NCI-H2171 (cell line): ENCODE data around the gene SNX25.
"Not testable (repeated sequence)": the region's sequence is repeated elsewhere in the genome, so short reads cannot be mapped to it uniquely, and the experiment has no call there.

ENCODE experiments used
- DNase-seq: peaks from one replicate; lab custom pipeline; 2025; lab: John Stamatoyannopoulos, UW

Gene SNX25

DNA sequence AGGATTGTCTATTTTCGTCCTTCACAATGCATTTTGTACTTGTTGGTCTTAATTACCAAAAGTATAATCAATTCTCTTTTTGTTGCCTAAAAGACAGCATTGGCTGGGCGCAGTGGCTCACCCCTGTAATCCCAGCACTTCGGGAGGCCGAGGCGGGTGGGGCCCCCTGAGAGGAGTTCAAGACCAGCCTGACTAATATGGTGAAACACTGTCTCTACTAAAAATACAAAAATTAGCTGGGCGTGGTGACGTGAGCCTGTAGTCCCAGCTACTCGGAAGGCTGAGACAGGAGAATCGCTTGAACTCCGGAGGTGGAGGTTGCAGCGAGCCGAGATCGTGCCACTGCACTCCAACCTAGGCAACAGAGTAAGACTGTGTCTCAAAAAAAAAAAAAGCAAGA, 4.3 kb upstream of the SNX25 start:
- DNase-seq, result not testable (repeated sequence)

DNA sequence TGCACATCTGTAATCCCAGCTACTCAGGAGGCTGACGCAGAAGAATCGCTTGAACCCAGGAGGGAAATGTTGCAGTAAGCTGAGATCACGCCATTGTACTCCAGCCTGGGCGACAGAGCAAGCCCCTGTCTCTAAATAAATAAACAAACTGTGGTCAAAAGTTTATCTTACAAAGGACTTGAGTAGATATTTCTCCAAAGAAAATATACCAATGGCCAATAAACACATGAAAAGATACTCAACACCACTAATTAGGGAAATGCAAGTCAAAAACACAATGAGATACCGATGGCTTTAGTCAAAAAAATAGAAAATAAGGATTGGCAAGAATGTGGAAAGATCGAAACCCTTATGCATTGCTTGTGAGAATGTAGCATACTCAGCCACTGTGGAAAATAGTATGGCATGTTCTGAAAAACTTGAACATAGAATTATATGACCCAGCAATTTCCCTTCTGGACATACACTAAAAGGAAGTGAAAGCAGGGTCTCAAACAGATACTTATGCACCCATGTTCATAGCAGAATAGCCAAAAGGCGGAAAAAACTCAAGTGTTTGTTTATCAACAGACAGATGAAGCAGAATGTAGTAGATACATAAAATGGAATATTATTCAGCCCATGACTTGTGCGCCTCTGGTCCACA, 3.6 kb upstream of the SNX25 start:
- DNase-seq, result no peak

DNA sequence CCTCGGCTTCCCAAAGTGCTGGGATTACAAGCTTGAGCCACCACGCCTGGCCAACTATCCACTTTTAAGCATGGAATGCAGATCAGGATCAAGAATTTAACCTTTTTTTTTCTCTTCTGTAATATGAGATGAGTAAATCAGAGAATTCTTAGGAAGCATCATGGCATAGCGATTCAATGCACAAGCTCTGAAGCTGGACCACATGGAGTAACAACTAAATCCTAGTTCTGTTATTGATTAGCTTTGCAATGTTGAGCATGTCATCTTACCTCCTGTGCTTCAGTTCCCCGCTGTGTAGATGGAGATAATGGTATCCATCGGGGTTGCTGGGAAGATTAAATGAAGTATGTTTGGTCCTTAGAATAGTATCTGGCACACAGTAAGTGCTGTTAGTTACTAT, 1.9 kb upstream of the SNX25 start:
- no peak for DNase-seq

DNA sequence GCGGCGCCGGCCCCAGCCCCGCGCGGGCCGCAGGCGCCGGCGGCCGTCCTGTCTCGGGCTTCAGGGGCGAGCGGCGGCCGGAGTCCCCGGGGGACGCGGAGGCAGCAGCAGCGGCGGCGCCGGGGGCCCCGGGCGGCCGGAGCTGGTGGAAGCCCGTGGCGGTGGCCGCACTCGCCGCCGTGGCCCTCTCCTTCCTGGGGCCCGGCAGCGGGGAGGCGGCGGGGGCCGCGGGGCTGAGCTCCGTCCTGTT, 379 bp downstream of the SNX25 start:
- DNase-seq, result not testable (repeated sequence)

DNA sequence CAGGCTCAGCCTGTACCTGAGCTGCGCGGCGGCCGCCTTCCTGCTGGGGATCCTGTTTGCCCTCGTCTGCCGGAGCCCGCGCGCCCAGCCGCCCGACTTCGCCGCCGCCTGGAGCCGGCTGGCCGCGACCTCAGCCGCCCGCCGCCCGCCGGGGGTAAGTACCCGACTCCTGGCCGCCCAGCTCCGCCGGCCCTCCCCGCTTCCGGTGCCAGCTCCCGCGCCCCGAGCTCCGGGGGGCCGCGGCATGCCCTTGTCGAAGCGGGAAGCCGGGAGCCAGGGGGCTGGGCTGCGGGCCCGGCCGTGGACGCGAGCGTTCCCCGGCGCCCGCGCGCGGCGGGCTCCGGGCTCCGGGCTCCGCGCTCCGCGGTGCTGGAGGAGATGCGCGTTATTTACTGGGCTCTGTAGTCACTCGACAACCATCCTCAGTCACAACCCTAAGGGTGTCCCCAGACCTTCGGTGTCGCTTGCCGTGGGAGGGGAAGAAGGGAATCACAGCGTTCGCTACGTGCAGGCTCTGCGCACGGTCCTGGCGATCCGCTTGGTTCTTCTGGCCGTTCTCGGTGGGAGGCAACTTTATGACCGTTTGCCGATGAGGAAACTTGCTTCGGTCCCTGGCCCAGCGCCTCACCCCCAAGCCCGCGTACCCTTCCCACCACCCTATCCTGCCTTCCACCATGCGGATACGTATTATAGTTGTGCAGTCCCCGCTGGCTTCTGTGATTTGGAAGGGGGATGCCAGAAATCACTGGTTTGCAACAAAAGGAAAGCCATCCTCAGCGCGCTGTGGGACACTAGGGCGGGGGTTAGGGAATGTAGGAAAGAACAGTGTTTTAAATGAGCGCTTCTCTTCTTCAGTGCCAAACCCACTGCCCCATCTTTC, 944 bp downstream of the SNX25 start:
- DNase-seq, result no peak

DNA sequence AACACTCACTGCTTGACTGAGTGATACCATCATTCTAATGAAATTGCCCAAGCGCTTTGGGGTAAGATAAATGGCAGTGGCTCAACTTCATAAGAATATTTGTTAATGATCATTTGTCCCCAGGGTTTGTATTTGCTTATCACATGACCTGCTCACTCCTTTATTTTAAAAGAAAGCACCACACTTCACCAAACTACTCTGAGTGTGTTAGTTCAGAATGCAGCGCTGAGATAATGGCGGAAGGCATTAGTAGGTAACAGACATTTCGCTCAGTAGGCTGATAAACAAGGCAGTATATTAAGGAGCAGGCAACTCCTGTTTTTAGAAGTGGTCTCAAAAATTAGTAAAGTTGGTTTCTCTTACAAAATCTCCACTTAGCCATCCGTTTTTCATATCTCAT, 1.6 kb downstream of the SNX25 start:
- DNase-seq, result no peak

DNA sequence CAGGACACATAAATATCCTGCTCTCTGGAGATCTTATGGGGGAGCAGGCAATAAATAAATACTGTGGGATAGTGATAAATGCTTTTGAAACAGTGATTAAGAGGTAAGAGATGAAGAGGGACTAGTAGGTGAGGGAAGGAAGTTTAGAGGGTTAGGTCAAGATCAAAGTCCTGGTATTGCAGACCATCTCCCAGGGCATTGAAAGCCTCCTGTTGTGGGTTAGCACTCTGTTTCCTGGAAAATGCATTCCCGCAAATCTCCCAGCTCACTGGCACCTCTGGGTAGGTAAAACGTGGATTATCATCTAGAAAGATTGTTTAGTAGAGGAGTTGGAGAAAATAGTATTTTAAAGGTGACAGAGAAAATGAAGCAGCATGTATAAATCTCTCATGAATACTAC, 2.2 kb downstream of the SNX25 start:
- no peak for DNase-seq

DNA sequence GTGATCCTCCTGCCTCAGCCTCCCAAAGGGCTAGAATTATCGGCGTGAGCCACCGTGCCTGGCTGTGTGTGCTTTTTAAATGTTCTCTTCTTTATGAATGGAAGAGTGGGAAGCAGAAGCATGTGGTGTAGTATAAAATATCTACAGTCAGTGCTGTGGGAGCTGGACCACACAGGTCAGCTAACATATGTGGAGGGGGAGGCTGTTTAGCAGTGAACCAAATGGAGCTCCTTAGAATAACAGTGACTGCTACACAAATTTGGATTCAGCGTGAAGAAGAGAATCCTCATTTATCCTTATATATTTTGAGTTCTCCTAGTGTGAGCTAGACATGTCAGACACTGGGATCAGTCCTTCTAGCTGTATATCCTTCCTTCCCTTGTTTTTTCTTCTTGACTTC, 3.2 kb downstream of the SNX25 start:
- DNase-seq, result no peak

DNA sequence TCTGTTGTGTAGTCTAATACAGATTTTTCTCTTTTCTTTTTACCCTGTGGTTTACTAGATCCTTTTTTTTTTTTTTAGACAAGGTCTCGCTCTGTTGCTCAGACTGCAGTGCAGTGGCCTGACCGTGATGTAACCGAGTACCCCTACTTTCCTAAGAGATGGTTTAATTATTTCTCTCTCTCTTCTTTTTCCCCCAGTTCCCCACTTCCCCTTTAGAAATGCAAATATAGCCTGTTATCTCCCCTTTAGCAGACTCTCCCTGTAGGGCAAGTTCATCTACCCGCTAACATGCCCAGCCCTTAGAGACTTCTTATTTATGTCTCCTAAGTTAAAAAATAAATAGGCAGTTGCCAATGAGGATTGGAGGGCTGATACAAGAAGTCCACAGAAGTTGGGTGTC, 4.5 kb downstream of the SNX25 start:
- no peak for DNase-seq

DNA sequence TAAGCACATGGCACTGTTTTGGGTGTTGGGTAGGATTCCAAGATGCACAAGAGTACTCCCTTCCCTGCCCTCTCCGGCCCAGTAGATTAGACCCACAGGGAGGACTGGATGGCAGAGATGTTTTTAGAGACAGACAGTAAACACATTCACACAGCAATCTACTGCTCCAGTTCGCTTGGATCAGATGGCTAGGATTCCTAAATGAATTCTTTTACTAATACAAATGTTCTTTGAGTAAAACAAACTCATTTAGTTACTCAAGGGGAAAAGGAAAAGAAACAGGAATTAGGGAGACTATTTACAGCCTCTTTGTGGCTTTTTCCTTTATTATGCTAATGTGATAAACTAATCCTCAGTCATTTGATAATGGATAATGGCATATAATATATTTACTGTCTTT, 5.9 kb downstream of the SNX25 start:
- no peak for DNase-seq

DNA sequence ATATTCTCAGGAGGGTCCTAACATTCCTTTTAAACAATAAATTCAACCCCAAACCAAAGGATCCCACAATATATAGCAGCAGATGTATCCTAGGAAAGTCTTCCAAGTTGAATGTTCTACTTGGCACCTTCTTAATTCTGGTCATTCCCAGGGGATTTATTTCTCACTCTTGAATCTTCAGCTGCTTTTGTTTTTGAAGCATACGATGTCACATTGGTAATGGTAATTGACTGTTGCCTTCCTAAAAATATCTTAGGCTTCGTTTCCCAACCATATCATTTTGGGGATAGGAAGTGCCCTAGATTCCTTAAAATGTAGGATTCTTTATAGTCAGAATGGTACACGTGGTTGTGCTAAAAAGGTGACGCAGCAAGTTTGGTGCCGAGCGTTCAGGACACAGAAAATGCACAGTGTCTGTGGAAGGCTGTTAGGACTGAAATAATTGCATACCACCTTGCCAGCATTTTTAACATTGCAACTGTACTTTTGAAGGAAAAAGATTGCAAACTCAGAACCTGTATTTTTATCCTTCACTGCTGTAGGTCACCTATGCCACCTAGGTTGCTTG, 8.1 kb downstream of the SNX25 start:
- DNase-seq, result no peak

DNA sequence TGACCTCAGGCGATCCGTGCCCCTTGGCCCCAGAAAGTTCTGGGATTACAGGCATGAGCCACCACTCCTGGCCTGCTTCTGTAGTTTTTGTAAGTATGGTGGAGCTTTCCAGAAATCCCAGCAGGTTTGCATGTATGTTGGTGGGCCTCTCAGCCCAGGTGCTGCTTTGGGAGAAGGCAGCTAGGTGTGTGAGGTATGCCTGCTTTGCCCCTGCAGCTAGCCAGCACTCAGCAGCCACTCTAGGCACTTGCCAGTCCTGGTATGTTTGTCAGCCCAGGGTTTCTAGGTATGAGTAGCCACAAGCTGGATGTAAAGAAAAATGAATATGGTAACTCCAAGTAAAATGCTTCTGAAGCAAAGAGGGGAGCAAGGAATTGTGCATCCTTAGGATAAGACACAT, 8.9 kb downstream of the SNX25 start:
- DNase-seq, result no peak

DNA sequence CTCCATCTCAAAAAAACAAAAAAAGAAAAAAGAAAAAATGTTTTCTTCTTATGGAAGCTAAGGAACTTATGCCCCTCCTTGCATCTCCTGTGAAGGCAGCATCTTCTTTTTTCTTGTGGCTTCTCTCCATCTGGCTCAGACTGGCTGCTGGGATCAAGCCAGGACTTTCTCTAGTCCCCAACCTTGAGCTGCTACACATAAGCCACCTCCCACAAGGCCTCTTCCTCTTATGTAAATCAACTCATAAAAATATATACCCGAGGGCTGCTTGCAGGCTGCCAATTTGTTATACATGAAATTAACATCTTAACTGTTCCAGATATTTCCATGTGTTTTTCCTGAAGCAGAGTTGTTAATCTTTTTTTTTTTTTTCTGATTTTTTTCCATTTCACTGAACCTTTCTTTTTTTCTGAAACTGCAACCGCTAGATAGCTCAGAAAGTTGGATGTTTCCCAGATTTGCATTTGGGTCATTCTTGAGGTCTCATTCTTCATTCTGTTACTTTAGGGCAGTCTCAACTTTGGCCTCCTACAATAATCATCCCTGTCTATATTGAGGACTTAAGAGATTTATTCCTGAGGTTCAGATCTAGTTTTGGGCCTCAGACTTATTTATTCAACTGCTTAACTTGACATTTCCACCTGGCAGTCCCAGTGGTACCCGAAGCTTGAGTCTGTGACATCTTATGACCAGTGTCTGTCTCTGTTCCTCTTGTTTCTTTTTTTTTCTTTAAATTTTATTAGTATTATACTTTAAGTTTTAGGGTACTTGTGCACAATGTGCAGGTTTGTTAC, 10.3 kb downstream of the SNX25 start:
- DNase-seq, result no peak

DNA sequence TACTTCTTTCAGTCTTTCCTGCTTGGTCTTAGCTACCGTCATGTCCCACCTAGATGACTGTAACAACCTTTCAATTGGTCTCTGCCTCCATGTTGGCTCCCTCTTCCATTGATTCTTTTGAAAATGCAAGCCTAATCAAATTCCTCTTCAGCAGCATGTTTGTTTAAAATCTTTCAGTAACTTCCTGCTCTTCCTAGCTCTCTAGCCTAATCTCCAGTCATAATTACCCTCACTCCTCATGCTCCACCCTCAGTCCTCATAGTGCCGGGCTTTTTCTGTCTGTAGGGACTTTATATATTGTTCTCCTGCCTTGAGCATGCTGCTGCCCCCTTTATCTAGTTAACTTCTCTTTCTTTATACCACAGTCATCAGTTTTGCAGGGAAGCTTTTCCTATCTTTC, 12.1 kb downstream of the SNX25 start:
- DNase-seq, result no peak

DNA sequence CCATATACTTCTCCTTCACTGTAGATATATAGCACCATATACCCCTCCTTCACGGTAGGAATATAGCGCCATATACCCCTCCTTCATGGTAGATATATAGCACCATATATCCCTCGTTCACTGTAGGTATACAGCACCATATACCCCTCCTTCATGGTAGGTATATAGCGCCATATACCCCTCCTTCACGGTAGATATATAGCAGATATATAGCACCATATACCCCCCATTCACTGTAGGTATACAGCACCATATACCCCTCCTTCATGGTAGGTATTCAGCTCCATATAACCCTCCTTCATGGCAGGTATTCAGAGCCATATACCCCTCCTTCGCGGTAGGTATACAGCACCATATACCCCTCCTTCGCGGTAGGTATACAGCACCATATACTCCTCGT, 12.5 kb downstream of the SNX25 start:
- DNase-seq, result no peak

DNA sequence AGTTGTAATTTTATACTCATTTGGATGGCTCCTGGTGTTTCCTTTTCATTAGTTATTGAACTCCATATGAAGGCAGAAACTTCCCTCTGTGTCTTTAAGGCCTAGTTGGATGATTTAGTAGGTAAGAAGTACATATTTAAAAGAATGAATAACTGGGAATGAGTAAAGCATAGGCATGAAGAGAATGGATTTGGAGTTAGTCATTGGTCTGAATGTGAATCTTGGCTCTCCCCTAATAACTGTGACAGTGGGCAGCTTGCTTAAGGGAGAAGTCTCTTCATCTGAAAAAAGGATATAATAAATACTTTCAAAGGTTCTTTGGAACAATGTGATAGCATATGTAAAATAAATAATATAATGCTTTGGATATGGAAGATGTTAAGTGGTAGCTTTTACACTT, 13.2 kb downstream of the SNX25 start:
- DNase-seq, result no peak

DNA sequence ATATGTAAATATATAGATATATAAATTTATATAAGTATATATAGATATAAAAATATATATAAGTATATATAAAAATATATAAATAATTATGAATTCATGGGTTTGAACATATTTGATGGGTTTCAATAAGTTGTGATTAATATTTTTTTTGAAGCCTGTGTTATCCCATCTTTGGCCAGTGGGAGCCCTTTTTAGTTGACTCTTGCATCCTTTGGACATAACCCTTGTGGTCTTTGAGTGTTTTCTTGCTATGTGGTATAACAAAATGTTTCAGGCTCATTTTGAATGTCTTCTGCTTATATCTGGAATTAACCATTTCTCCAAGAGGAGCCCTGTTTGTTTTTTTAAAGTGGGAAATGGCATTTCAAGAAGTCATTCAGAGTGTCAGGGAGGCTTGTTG, 15.2 kb downstream of the SNX25 start:
- no peak for DNase-seq

DNA sequence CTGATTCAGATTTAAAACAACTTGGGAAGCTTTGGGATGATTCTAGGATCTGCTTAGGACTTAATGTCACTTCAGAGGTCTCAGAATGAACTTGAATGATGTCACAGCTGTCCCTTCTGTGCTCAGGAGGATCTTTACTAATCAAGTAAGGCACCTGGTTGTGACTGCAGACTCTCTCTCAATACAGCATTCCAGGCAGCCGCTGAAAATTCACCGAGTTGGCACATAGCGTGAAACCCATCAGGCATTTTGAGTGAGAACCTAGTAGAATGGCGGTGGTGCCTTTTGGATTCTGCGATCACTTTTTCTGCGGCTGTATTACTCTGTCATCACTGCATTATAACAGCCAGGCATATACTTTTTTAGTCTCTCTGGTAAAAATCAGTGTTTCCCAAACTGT, 16.5 kb downstream of the SNX25 start:
- DNase-seq, result no peak

DNA sequence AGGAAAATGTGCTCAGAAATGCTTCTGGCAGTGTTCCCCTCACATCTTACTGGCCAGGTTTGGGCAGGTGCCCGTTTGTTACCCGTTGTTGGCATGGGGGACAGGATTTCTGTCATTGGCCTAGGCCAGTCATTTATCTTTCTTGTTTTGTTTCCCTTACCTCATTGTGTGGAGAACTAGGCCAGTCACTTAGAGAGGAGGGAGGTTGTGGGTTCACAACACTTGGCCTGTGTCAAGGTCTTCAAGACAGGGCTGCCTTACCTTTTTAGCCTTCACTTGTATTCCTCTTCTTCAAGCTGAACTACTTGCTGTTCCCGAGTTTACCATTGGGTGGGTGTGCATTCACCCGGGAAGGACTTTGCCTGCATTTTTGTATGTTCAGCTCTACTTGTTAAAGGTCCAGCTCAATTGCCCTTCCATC, 17.7 kb downstream of the SNX25 start:
- DNase-seq, result no peak

DNA sequence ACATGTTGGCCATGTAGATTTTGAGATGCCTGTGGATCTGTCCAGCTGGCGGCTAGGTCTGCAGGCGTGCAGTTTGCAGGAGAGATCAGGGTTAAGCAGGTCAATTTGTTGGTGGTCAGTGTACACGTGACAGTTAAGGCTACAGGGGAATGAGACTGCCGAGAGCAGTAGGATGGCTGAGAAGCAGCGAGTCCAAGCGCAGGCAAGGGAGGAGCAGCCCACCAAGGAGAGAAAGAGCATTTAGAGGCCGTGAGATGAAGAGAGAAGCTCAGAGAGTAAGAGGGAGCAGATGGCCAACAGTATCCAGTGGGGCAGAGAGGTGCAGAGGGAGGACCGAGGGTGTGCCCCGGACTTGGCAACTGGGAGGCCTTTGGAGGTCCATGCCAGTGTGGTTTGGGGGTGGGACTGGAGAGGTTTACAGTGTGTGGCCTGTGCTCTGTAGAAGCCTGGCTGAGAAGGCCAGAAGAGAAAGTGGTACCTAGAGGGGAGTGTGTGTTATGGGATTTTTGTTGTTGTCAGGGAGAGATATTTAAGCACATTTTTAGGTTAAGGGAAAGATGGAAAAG, 18.4 kb downstream of the SNX25 start:
- no peak for DNase-seq

DNA sequence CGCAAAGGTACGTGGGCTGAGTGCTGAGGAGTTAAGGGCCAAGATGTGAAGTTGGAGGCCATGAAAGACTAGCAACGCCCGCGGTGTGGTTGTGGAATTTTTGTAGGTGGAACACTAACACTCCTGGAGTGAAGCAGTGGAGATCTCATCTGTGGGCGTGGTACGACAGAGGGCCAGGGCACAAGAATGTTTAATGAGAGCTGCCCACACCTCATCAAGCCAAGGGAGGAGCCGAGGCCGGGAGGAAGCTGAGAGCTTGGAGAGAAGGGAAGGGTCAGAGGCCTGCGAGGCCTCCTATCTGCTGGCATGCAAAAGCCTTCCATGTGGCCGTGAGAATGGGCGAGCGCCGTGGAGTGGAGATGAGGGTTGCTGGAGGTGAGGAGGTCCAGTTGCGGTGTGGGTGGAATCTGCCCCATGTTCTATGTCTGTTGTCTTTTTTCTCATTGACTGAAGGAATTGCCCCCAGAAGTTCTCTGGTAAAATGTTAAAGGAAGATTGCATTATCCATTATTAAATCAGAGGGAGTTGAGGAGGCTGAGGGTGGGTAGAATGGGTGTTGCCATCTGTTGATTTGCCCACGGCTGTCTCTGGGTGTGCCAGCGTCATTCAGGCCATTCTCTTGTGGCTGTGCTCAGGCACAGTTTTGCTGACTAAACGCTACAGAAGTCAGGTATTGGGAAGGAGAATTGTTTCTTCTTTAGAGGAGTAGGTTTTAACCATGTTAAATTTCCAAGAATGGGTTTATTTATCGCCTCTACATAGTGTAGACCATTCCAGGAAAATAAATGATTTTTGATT, 19.8 kb downstream of the SNX25 start:
- no peak for DNase-seq

DNA sequence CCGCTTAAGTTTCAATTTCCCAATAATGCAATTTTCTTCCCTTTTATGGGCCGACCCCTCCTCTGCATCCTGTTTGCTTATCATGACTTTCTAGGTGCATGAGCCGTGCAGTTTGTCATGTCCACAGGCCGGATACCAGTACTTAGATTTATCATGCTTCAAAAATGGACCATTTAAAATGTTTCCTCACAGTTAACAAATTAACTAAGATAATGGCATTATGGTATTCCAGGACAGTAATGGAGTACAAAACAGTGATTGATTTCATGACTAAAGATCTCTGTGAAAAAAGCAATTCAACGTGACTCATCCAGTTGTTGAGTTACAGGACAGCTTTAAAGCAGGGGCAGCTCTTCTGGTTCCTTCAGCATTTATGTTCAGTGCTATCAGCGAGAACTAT, 23.0 kb downstream of the SNX25 start:
- DNase-seq, result no peak
